Type B pancreatic cell (in vitro differentiated cells): ENCODE data around the gene CRY2. TPM values are rescaled to one million over a fixed set of nuclear protein-coding genes. Genes with fewer than 3 reads are reported as not detected.

Source experiments
- DNase-seq: peaks from one replicate; pipeline ENCODE4 v3.0.0; 2021; ENCODE audit warnings: mixed read lengths; ENCODE audit not compliant: unreplicated experiment; ENCODE audit errors: extremely low spot score
- H3K27ac Mint-ChIP-seq: 2 replicates; pipeline ENCODE4 v1.8.0; 2021; ENCODE audit warnings: mild to moderate bottlenecking, mixed read lengths
- H3K27me3 Mint-ChIP-seq: 2 replicates; pipeline ENCODE4 v1.8.0; 2021; ENCODE audit warnings: mixed read lengths
- H3K36me3 Mint-ChIP-seq: 2 replicates; pipeline ENCODE4 v1.8.0; 2021; ENCODE audit warnings: mixed read lengths
- H3K4me1 Mint-ChIP-seq: one replicate; pipeline ENCODE4 v1.8.0; 2021; ENCODE audit warnings: mixed read lengths; ENCODE audit not compliant: unreplicated experiment
- H3K4me3 Mint-ChIP-seq: 2 replicates; pipeline ENCODE4 v1.8.0; 2021; ENCODE audit warnings: mild to moderate bottlenecking, mixed read lengths
- H3K9me3 Mint-ChIP-seq: 2 replicates; pipeline ENCODE4 v1.8.0; 2021; ENCODE audit warnings: mixed read lengths
- total RNA-seq: library from RNA; stranded (reverse); gene quantifications from 2 replicates; pipeline ENCODE4 v1.2.1, GENCODE V29; 2021; ENCODE audit warnings: low replicate concordance
- TF ChIP-seq, protein P1 (sequence below): fragments of 200-600 bp; sonication (generic); conservative IDR thresholded peaks from 2 replicates; pipeline ENCODE4 v1.5.0; 2021; ENCODE audit warnings: antibody characterized with exemption, mild to moderate bottlenecking

Gene CRY2
- total RNA-seq, 1 donor from 2014 or later: 27.7 TPM

DNA sequence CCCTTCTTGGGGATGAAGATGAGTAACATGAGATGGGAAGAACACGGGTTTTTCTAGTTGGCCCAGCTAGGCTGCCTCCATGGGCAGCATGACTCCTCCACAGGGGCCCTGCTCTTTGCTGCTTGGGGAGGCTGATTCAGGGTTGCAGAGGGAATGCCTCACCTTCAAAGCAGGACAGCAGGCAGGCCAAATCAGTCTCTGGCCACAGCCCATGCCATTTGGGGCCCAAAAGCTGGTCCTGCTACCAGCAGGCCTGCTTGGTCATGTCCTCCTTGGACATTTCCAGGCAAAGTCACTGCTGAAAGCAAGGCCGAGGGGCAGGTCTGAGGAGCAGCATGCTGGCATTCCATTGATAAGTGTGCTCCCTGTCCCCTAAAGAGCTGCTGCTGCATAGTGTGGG lies 24.4 kb downstream of the CRY2 start:
- Mint-ChIP-seq H3K27me3 (no peaks in the 10 kb centered on the region), H3K4me1 (no peaks in the 10 kb centered on the region), H3K27ac (no peak overlapping the region), H3K4me3 (no peak overlapping the region), H3K36me3 (peaks cover 13% of the 10 kb centered on the region), H3K9me3 (no peaks in the 10 kb centered on the region)
- TF ChIP-seq, protein P1, sequence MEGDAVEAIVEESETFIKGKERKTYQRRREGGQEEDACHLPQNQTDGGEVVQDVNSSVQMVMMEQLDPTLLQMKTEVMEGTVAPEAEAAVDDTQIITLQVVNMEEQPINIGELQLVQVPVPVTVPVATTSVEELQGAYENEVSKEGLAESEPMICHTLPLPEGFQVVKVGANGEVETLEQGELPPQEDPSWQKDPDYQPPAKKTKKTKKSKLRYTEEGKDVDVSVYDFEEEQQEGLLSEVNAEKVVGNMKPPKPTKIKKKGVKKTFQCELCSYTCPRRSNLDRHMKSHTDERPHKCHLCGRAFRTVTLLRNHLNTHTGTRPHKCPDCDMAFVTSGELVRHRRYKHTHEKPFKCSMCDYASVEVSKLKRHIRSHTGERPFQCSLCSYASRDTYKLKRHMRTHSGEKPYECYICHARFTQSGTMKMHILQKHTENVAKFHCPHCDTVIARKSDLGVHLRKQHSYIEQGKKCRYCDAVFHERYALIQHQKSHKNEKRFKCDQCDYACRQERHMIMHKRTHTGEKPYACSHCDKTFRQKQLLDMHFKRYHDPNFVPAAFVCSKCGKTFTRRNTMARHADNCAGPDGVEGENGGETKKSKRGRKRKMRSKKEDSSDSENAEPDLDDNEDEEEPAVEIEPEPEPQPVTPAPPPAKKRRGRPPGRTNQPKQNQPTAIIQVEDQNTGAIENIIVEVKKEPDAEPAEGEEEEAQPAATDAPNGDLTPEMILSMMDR: no peak
- no peak for DNase-seq

DNA sequence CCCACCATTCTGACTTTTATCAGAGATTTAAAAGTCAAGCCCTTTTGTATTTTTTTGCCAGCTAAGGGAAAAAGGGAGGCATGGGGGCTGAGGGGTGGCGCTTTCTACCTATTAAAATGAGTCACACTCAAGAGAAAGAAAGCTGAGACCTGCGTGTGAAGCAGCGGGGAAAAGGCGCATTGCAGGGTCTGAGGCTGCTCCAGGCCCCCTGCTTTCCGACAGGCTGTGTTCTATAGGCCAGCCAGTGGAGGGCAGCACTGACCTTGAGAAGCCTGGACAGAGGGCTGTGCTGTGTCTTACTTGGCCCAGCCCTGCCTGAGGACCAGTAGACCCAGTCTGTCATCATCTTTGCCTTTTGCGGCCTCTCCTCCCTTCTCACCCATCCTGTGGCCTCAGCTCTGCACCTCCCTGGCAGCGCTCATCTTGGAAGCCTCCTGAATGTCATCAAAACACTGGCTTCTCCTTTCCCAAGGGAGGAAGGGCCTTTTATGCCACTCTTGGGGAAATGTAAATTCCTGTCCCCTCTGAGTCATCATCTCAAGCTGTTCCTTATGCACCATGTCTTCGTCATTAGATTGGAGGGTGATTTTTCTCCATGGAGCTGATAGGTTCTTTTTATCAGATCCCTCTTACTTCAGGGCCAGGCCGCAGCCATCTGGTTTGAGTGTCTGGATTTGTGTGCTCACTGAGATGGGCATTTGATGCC lies 25.5 kb downstream of the CRY2 start:
- Mint-ChIP-seq H3K27me3 (no peaks in the 10 kb centered on the region), H3K27ac (peak overlapping the region; percentile 48), H3K36me3 (peaks cover 9% of the 10 kb centered on the region), H3K4me3 (no peak overlapping the region), H3K4me1 (no peaks in the 10 kb centered on the region), H3K9me3 (no peaks in the 10 kb centered on the region)
- TF ChIP-seq, protein P1: peak; percentile 85
- no peak for DNase-seq

DNA sequence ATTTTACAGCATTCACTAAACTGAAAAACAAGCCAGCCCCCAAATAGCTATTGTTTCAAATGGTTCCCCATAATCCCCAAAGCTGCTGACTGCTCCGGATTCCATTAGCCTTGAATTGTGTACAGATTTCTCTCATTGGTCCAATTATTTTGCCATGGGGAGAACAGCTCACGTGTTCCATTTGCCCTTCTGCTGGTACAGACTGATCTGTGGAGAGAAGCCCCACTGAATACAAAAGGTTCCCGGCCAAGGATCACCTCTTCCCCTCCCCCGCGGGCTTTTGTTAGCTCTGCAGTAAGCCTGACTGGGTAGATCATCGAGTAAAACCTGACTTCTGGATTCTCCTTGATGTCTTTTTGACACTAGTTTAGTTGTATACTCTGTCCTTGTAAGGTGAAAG lies 29.1 kb downstream of the CRY2 start:
- DNase-seq: no peak
- TF ChIP-seq, protein P1: no peak
- H3K9me3 Mint-ChIP-seq: no peaks in the 10 kb centered on the region
- H3K4me3 Mint-ChIP-seq: no peak overlapping the region
- H3K27ac Mint-ChIP-seq: no peak overlapping the region
- H3K36me3 Mint-ChIP-seq: peaks cover 13% of the 10 kb centered on the region
- H3K27me3 Mint-ChIP-seq: no peaks in the 10 kb centered on the region
- no peaks in the 10 kb centered on the region for H3K4me1 Mint-ChIP-seq

DNA sequence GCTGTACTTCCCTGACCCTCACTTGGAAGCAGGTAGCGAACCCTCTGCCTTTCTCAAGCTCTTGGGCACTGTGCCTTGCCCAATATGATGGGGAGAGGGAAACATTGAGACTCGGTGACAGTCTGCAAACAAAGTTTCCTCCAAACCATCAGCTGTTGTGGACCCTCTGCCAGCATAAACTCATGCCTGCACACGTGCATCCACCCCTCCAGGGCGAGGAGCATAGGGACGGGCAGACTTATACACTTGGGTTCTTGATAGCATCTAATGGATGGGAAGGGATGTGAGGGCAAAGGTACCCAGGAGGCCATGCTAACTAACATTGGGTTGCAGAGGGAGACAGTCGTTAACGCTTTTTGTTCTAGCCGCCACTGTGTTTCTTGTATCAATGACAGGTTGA lies 29.9 kb downstream of the CRY2 start:
- H3K27ac Mint-ChIP-seq: no peak overlapping the region
- no peak for DNase-seq
- no peaks in the 10 kb centered on the region for H3K9me3 Mint-ChIP-seq
- H3K4me1 Mint-ChIP-seq: no peaks in the 10 kb centered on the region
- TF ChIP-seq, protein P1: no peak
- H3K36me3 Mint-ChIP-seq: peaks cover 14% of the 10 kb centered on the region
- H3K27me3 Mint-ChIP-seq: no peaks in the 10 kb centered on the region
- no peak overlapping the region for H3K4me3 Mint-ChIP-seq

DNA sequence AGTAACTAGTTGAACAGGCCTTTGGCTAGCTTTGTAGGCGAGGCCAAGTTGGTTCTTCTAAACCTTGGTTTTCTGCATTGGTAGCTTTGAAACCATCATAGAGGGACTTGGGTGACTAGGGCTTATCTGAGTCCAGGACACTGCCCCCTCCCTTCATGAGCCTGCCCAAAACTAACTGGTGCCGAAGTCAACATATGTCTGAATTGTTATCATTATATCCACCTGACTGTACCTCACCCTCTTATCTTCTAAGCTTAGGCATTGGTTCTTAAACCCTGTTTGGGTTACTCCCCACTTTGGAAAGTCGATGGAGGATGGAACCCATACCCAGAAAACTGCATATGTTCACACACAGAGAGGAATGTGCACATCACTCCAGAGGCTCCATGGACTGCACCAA lies 30.6 kb downstream of the CRY2 start:
- Mint-ChIP-seq H3K27ac (no peak overlapping the region), H3K9me3 (no peaks in the 10 kb centered on the region), H3K36me3 (peaks cover 16% of the 10 kb centered on the region), H3K4me1 (no peaks in the 10 kb centered on the region), H3K27me3 (no peaks in the 10 kb centered on the region), H3K4me3 (no peak overlapping the region)
- TF ChIP-seq, protein P1: no peak
- DNase-seq: no peak
